Stomach (tissue), 4 donors: ENCODE data around the gene LNX2.

Source experiments
- CTCF ChIP-seq, 7 experiments: fragments of 450-650 bp in 4 of 7; fragments of 200-600 bp in 3 of 7; sonication (generic) in 3 of 7; IDR thresholded peaks; one replicate each; pipeline ENCODE4 v1.5.1; 2016 to 2019; ENCODE audit warnings: antibody characterized with exemption in 7 of 7, control low read depth in 2 of 7, mild to moderate bottlenecking in 1 of 7
- POLR2A ChIP-seq, 4 donors: fragments of 450-650 bp; IDR thresholded peaks; one replicate each; pipeline ENCODE4 v1.6.1; 2016; ENCODE audit warnings: antibody characterized with exemption in 4 of 4, control low read depth in 2 of 4, mild to moderate bottlenecking in 1 of 4, moderate library complexity in 1 of 4
- POLR2AphosphoS5 ChIP-seq, 3 donors: sonication (generic); formaldehyde crosslinking; IDR thresholded peaks; one replicate each; pipeline ENCODE4 v1.6.1; 2016; ENCODE audit warnings: antibody characterized with exemption in 3 of 3

GRCh38 chr13:27516103-27516502 is 104.2 kb downstream of the LNX2 start:
- TF ChIP-seq CTCF (IDR thresholded peaks at IDR 0.05) (no peak), POLR2A (IDR thresholded peaks at IDR 0.05) (no peak), POLR2AphosphoS5 (IDR thresholded peaks at IDR 0.05) (no peak)
